Large intestine (tissue), 3 donors: ENCODE results near the gene ZNF423. TPM values are rescaled to one million over a fixed set of nuclear protein-coding genes. Genes with fewer than 3 reads are reported as not detected.

Experiments
- DNase-seq, 2 donors: peaks; one replicate each; pipeline versions ENCODE4 v3.0.0 to v3.0.0-alpha.2; 2013
- H3K27ac ChIP-seq: one replicate; pipeline ENCODE4 v1.5.1; 2013; ENCODE audit warnings: low read length
- H3K27me3 ChIP-seq: 2 replicates; pipeline ENCODE4 v1.6.1; 2013; ENCODE audit warnings: low read length; ENCODE audit not compliant: control insufficient read depth, insufficient read depth
- H3K36me3 ChIP-seq: 2 replicates; pipeline ENCODE4 v1.6.1; 2013; ENCODE audit warnings: low read length; ENCODE audit not compliant: control insufficient read depth, insufficient read depth
- H3K4me1 ChIP-seq: one replicate; pipeline ENCODE4 v1.6.1; 2013; ENCODE audit warnings: low read length; ENCODE audit not compliant: control insufficient read depth, insufficient read depth
- H3K4me3 ChIP-seq: one replicate; pipeline ENCODE4 v1.5.1; 2013; ENCODE audit warnings: low read length
- H3K9me3 ChIP-seq: one replicate; pipeline ENCODE4 v1.6.1; 2013; ENCODE audit warnings: mild to moderate bottlenecking, low read depth, low read length, moderate library complexity; ENCODE audit not compliant: control insufficient read depth
- WGBS: methylation state at CpG from one replicate; pipeline ENCODE4 v1.1.5; 2013; ENCODE audit warnings: low lambda C conversion rate; ENCODE audit not compliant: insufficient coverage; 5-methylcytosine and 5-hydroxymethylcytosine counted together
- polyA plus RNA-seq: library from polyadenylated mRNA; unstranded; fragments of 120-200 nt; gene quantifications from one replicate; pipeline ENCODE4 v1.2.1, GENCODE V29; 2013

ZNF423 gene
- polyA plus RNA-seq, 1 donor: 6.7 TPM

- H3K4me3 ChIP-seq: no peak overlapping the region
- no CpG with 5 or more reads among the region's 12 CpGs for WGBS
- no peaks in the 10 kb centered on the region for H3K4me1 ChIP-seq
- no peaks in the 10 kb centered on the region for H3K27me3 ChIP-seq
- no peak for DNase-seq
- no peaks in the 10 kb centered on the region for H3K9me3 ChIP-seq
- H3K36me3 ChIP-seq: no peaks in the 10 kb centered on the region
- H3K27ac ChIP-seq: no peak overlapping the region
Measured at GRCh38 chr16:49594685-49595498, 261.0 kb downstream of the ZNF423 start.

DNA sequence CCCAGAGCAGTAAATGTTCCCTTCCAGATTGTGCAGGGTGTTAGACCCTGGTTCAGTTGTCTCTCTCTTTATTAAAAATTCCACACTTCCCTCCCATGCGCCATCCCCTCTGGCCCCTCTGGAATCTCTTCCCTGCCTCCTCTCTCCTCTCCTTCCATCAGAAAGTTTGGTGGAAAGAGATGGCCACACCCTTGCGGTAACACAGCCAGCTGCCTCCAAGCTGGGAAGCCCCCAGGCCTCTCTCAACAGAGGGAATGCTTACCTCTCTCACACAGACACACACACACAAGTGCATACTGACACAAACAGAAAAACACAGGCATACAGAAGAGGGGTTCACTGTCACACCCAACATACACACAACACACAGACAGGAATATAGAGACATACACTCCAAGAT, 261.8 kb downstream of the ZNF423 start:
- WGBS: 50% methylated on average over 1 of the region's 2 CpGs
- H3K4me1 ChIP-seq: no peaks in the 10 kb centered on the region
- DNase-seq: no peak
- no peak overlapping the region for H3K4me3 ChIP-seq
- no peaks in the 10 kb centered on the region for H3K9me3 ChIP-seq
- no peak overlapping the region for H3K27ac ChIP-seq
- no peaks in the 10 kb centered on the region for H3K27me3 ChIP-seq
- no peaks in the 10 kb centered on the region for H3K36me3 ChIP-seq

GRCh38 chr16:49593424-49594040, 262.4 kb downstream of the ZNF423 start:
- H3K27ac ChIP-seq: no peak overlapping the region
- no peak overlapping the region for H3K4me3 ChIP-seq
- no peaks in the 10 kb centered on the region for H3K9me3 ChIP-seq
- no peaks in the 10 kb centered on the region for H3K27me3 ChIP-seq
- WGBS: no CpG with 5 or more reads among the region's 8 CpGs
- H3K36me3 ChIP-seq: no peaks in the 10 kb centered on the region
- no peak for DNase-seq
- no peaks in the 10 kb centered on the region for H3K4me1 ChIP-seq

- no peak overlapping the region for H3K4me3 ChIP-seq
- peak in 1 of 2 donors; percentile 17 for DNase-seq
- no CpG with 5 or more reads among the region's 13 CpGs for WGBS
- H3K9me3 ChIP-seq: no peaks in the 10 kb centered on the region
- H3K27ac ChIP-seq: no peak overlapping the region
- no peaks in the 10 kb centered on the region for H3K27me3 ChIP-seq
- H3K36me3 ChIP-seq: no peaks in the 10 kb centered on the region
- H3K4me1 ChIP-seq: no peaks in the 10 kb centered on the region
Measured at GRCh38 chr16:49592546-49593423, 263.1 kb downstream of the ZNF423 start.

- DNase-seq: no peak
- H3K27me3 ChIP-seq: no peaks in the 10 kb centered on the region
- no CpG with 5 or more reads among the region's 21 CpGs for WGBS
Measured at GRCh38 chr16:49590166-49590871, 265.6 kb downstream of the ZNF423 start.

DNA sequence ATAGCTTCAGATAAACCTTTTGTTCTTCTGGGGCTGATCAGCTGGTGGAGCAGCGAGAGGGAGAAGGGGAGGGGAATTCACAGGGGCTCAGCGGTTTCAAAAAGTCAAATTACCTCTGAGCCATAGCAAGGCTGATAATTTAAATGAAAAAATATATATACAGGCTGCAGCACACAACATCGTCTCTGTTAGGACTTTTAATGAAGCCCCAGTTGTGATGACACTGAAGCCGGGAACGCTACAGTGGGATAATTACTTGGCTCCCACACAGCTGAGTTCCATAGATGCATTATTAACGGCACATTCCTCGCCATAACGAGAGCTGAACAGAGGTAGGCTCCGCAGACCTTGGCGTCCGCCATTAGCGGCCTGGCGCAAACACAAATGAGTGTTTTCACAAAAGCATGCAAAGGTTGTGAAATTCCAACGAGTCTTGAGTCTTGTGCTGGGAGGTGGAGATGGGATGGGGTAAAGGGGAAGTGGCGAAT, 266.3 kb downstream of the ZNF423 start:
- no peak overlapping the region for H3K4me3 ChIP-seq
- no peak for DNase-seq
- no peaks in the 10 kb centered on the region for H3K36me3 ChIP-seq
- H3K27ac ChIP-seq: no peak overlapping the region
- H3K27me3 ChIP-seq: no peaks in the 10 kb centered on the region
- no peaks in the 10 kb centered on the region for H3K4me1 ChIP-seq
- H3K9me3 ChIP-seq: no peaks in the 10 kb centered on the region
- no CpG with 5 or more reads among the region's 15 CpGs for WGBS

More at GRCh38 chr16:49590166-49590871, 265.6 kb downstream of the ZNF423 start:
- H3K9me3 ChIP-seq: no peaks in the 10 kb centered on the region
- no peak overlapping the region for H3K27ac ChIP-seq
- H3K36me3 ChIP-seq: no peaks in the 10 kb centered on the region
- H3K4me1 ChIP-seq: no peaks in the 10 kb centered on the region
- no peak overlapping the region for H3K4me3 ChIP-seq

DNA sequence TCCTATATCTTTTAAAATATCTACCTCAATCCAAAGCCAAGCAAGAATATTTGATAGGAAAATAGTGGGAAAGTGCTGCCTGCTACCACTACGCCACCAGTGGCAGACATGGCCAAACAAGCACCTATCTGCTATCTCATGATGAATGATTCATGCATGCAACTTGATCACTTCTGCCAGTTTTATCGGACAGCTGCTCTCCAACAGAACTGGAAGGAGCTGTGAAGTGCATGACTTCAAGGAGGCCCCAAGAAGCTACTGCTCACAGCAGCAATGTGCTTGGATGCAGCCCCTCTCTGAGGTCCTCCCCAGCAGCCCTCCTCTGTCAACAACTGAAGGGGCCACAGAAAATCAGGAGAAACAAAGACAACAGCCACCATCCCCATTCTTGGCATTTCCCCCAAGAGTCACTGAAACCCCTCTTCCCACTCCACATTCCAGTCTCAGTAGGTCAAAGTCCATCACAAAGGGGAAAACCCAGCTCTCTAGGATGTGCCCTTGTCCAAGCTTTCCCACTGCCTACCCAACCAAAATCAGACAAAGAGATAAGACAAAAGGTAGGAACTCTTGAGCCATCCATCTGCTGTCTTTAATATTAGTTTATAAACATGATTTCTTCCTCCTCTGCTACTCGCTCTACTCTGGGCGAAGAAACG, 267.1 kb downstream of the ZNF423 start:
- Histone ChIP-seq H3K4me1 (no peaks in the 10 kb centered on the region), H3K27ac (no peak overlapping the region), H3K36me3 (no peaks in the 10 kb centered on the region), H3K4me3 (no peak overlapping the region), H3K9me3 (no peaks in the 10 kb centered on the region), H3K27me3 (no peaks in the 10 kb centered on the region)
- no peak for DNase-seq
- WGBS: 100% methylated on average over 3 of the region's 5 CpGs

DNA sequence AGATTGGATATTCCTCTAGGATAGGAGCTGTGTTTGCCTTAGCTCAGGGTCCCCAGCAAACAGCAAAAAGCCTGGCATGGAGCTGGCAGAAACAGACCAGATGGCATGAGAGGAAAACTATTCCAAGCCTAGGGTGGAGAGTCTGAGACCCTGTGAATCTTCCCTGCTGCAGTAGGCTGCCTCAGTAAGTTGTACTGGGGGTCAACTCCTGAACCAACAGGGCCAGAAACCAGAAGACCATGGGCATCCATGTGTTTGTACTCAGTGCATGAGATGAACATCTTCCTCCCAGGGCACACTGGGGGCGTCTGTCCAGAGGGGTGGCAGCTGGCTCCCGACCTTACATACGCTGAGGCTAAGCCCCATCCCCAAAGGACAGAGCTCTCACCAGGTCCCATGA, 267.9 kb downstream of the ZNF423 start:
- H3K9me3 ChIP-seq: no peaks in the 10 kb centered on the region
- no peak for DNase-seq
- whole genome bisulfite sequencing: no CpG with 5 or more reads among the region's 3 CpGs

DNA sequence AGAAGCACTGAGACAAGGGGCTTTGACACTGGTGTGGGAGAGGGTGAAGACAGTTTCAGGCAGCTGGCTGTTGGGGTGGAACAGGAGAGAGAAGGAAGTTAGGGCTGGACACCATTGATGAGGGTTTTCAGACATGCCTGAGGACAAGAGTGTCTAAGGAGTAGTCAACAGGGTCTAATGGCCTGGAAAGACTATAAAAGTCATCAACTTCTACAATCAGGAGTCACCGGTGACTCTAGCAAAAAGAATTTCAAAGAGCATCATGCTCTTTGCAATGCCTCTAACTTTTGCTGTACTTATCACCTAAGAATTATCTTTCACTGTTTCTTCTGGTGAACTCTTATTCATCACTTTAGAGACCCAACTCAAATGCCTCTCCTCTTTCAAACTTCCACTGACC, 268.4 kb downstream of the ZNF423 start:
- Histone ChIP-seq H3K4me3 (no peak overlapping the region), H3K4me1 (no peaks in the 10 kb centered on the region), H3K27me3 (no peaks in the 10 kb centered on the region), H3K27ac (no peak overlapping the region), H3K9me3 (no peaks in the 10 kb centered on the region), H3K36me3 (no peaks in the 10 kb centered on the region)
- WGBS: no CpG with 5 or more reads among the region's 1 CpG
- DNase-seq: no peak

More for the DNA sequence above, 267.9 kb downstream of the ZNF423 start:
- no peaks in the 10 kb centered on the region for H3K4me1 ChIP-seq
- no peak overlapping the region for H3K27ac ChIP-seq
- H3K27me3 ChIP-seq: no peaks in the 10 kb centered on the region
- no peak overlapping the region for H3K4me3 ChIP-seq
- no peaks in the 10 kb centered on the region for H3K36me3 ChIP-seq
